GF-D8 (cell line): Measurements from ENCODE around the gene PSMG3.

Source experiments
- DNase-seq: peaks from one replicate; lab custom pipeline; 2025; lab: John Stamatoyannopoulos, UW

Gene PSMG3, protein sequence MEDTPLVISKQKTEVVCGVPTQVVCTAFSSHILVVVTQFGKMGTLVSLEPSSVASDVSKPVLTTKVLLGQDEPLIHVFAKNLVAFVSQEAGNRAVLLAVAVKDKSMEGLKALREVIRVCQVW

DNA sequence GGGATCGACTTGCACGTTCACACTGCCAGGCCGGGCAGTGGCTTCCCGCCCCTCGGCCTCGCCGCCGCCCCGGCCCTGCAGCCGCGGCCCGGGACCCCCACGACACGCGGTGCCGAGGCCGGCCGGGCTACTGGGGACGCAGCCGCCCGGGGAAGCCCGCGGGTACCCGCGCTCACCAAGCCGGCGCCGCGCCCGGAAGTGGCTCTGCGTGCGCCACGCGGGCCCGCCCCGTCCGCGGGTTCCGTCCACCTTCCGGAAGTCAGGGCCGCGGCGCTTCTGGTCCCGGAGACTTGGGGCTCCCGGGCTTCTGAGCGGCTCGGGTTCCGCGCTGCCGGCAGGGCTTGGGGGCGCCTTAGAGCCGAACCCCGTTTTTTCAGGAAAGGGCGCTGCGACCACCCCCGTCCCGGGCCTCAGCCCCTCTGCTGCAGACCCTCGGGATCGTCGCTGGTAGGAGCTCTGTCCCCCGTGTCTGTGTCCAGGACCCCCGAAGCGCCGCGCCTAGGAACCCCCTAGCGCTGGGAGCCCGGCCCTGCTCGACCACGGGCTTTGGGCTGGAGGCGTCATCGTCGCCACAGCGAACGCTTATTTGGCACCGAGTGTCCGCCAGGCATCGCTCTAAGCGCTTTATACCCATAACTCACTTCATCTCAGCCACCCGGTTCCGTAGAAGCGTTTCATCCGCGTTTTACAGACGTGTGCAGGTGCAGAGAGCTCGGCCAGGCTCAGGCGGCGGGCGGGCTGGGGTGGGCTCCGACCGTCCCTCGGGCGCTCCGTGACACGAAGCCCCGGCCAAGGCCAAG, at the start of gene PSMG3:
PSMG3 (minus strand) TSS at position 200 of the 800 bp plus-strand sequence. CDS start 693 bp downstream, outside the sequence.
- DNase-seq: peak; percentile 75

- DNase-seq: no peak
These were observed 48.6 kb upstream of the PSMG3 start for GRCh38 chr7:1618475-1618874.

- DNase-seq: no peak
These were observed 48.1 kb upstream of the PSMG3 start for GRCh38 chr7:1617957-1618356.

DNA sequence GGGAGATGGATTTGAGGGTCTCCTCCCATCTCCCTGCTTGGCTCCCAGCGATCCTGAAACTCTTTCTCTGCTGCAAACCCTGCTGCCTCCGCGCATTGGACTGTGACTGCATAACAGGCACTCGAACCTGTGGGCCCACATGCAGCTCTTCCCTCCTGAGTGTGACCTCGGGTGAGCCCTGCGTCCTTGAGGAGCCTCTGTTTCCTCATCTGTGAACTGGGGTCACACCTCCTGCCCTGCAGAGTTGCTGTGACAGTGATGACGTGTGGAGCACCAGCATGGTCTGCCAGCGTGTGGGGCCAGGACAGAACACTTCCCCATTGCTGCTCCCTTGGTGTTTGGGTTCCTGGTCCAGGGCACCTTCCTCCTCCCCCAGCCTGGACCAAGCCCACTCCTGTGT, 46.9 kb upstream of the PSMG3 start:
- no peak for DNase-seq

GRCh38 chr7:1611708-1612241, 41.9 kb upstream of the PSMG3 start:
- DNase-seq: no peak

DNA sequence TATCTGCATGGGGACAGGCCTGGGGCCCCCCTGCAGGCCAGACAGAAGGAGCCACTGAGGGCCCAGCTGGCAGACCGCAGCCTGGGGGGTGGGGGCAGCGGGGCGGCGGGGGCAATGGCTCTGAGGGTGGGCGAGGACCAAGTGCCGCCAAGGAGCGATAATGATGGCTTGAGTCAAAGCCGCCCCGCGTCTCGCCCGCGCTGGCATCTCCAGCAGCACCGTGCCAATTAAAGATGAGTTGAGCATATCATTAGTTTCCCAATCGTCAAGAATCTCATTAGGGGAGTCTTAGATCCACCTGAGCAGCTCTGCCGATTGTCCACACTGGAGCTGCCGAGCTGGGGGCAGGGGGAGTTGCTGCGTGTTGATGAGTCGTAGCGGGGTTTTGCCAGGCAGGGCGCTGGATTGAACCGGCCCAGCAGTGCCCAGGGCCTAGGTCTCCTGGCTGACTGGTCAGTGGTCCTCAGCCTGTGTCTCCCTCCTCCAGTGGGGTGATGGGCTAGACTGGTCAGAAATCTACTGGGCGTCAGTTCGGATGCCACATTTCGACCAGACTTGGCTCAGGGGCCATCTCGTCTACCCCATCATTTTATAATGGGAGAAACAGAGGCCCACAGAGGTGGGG, 41.0 kb upstream of the PSMG3 start:
- no peak for DNase-seq

DNA sequence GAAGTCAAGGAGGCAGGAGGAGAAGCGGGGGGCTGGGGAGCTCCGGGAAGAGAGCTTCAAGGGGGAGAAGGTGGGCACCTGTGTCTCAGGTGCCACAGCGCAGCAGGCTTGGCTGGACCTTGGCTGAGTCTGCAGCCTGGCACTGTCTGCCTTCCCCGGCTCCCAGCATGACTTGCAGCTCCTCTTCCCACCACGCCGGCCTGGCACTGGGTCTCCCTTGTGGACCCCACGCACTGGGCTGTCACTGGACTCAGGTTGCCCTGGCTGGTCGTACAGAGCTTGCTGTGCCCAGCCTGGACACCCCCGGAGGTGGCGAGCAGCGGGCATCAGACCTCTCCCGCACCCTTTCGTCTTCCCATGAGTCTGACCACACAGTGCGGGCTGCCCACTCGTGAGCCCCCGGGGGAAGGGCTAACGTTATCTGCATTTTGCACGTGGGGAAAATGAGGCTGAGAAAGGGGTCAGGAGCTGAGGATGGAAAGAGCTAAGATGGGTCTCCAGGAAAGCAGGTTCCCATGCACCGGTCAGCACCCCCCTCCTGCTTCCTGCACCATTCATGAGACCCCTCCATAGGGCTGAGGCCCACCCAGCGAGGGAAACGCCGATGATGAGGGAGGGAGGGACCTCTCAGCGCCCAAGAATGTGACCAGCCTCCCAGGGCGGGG, 40.3 kb upstream of the PSMG3 start:
- no peak for DNase-seq

GRCh38 chr7:1609023-1609422, 39.2 kb upstream of the PSMG3 start:
- DNase-seq: no peak

- no peak for DNase-seq
These were observed 38.5 kb upstream of the PSMG3 start for GRCh38 chr7:1608318-1608717.

- no peak for DNase-seq
These were observed 37.9 kb upstream of the PSMG3 start for GRCh38 chr7:1607696-1608095.

GRCh38 chr7:1607001-1607400, 37.2 kb upstream of the PSMG3 start:
- DNase-seq: no peak

- DNase-seq: no peak
These were observed 34.6 kb upstream of the PSMG3 start for GRCh38 chr7:1604383-1604782.

DNA sequence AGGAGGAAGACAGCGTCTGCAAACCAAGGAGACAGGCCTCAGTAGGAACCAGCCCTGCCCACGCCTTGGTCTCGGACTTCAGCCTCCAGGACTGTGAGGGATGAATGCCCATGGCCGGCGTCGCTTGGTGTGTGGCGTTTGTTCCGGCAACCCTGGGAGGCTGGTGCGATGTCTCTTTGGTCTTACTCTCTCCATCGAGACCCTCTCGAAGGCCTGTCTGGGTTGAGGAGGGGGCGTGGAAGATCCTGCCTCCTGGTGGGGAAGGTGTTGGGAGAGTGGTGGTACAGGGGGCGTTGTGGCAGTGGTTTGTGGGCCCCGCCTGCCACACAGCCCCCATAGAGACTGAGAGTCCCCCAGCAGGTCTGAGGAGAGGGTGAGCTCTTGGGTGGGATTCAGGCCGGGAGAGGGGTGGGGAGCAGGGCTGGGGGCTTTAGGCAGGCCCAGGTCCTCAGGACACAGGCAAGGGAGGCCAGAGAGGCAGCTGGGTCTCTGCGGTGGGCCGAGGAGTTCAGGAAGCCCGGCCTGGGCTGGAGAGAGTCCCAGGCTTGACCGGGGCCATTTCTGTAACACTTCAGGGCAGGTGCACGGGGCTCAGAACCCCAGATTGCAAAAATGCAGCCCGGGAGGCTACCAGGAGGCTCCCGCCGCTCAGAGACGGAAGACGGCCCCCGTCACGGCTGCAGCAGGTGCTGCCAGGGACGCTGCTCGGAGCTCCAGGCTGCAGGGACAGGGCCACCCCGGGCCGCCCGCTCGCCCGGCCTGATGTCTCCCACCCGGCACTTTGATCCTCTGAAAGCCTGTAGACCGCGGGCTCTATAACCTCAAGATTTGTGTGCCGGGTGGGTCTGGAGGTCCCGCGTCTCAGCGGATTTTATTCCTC, 33.8 kb upstream of the PSMG3 start:
- no peak for DNase-seq

GRCh38 chr7:1602386-1602785, 32.6 kb upstream of the PSMG3 start:
- no peak for DNase-seq

- no peak for DNase-seq
These were observed 32.1 kb upstream of the PSMG3 start for GRCh38 chr7:1601956-1602355.

- DNase-seq: no peak
These were observed 30.0 kb upstream of the PSMG3 start for GRCh38 chr7:1599640-1600395.

DNA sequence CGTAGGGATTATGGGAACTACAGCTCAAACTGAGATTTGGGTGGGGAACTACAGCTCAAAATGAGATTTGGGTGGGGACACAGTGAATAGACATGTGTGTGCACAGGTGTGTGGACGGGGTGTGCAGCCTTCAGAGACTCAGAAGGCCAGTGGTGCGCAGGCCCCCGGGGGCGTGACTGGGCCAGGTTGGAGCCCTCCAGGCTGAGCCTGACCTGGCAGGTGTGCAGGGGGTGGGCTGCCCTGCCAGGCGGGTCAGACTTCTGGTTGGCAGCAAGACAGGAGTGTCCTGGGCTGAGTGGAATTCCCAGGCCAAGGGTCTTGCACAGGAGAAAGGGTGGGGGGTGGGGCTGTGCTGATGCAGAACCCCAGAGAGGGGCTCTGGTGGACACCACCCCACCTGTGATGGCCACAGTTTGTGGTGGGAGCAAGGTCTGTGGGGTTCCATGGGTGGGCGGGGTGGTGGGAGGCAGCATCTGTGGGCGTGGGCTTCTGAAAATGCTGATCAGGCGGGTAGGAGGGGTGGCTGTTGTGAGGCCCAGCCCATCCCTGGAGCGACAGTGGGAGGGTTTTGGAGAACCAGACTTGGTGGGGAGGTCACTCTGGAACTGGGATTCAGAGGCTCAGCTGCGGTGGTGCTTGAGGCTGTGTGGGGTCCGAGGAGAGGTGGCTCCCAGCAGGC, 29.3 kb upstream of the PSMG3 start:
- no peak for DNase-seq

DNA sequence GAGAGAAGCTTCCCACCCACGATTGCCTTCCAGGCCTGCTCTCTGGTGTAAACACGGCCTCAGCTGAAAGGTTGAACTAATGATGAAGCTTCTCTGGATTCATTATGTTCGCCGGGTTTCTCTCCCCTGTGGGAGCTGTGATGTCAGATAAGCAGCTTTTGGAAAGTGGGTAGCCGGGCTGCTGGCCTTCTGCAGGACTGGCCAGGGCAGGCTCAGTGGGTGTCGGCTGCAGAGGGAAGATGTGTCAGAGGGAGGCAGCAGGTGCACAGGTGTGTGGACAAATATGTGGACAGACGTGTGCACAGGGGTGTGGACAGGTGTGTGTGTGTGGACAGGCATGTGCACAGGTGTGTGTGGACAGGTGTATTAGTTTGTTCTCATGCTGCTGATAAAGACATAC, 28.5 kb upstream of the PSMG3 start:
- DNase-seq: no peak

- DNase-seq: no peak
These were observed 28.0 kb upstream of the PSMG3 start for GRCh38 chr7:1597791-1598190.

DNA sequence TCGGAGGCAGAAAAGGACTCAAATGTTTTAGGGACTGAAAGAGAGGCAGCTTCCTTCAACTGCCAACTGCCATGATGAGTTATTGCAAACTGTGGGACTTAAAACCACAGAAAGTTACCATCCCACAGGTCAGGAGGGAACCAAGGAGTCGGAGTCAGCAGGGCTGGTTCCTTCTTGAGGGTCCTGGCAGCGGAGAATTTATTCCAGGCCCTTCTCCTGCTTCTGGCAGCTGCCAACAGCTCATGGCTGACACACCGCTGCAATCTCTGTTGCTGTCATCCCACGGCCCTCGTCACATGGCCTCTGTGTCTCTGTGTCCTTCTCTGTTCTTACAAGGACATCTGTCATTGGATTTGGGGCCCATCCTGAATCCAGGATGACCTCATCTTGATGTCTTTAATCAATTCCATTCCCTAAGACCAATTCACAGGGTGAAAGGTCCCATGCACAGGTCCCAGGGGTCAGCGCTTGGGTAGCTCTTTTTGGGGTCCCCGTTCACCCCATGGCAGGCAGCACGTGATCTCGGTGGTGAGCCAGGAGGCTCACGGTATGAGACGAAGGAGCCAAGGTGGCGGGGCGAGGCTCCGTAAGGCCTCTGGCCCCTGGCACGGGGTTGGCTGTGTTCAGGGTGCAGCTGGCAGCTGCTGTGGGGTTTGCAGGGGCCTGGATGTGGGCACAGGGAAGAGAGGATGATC, 27.4 kb upstream of the PSMG3 start:
- DNase-seq: no peak
